ENCODE data around the gene CHCHD6. TPM values are rescaled to one million over a fixed set of nuclear protein-coding genes. Genes with fewer than 3 reads are reported as not detected.

The CHCHD6 gene
- polyA plus RNA-seq, 1 donor = 10.8 TPM

GRCh38 chr3:126857928-126858327 is 153.9 kb downstream of the CHCHD6 start:
- Histone ChIP-seq H3K27me3 (ENCODE audit: control insufficient read depth, insufficient read depth, low read length) (no peaks in the 10 kb centered on the region), H3K36me3 (ENCODE audit: control insufficient read depth, insufficient read depth, low read length) (no peaks in the 10 kb centered on the region), H3K9me3 (ENCODE audit: control insufficient read depth, low read depth, low read length) (no peaks in the 10 kb centered on the region), H3K27ac (ENCODE audit: low read length) (no peak overlapping the region), H3K4me1 (ENCODE audit: control insufficient read depth, insufficient read depth, low read length) (no peaks in the 10 kb centered on the region), H3K4me3 (ENCODE audit: low read length) (no peak overlapping the region)
- DNase-seq = no peak
- no CpG with 5 or more reads among the region's 6 CpGs for WGBS (ENCODE audit: insufficient coverage, low lambda C conversion rate)

GRCh38 chr3:126858401-126858800 is 154.4 kb downstream of the CHCHD6 start:
- no peaks in the 10 kb centered on the region for H3K27me3 ChIP-seq (ENCODE audit: control insufficient read depth, insufficient read depth, low read length)
- WGBS (ENCODE audit: insufficient coverage, low lambda C conversion rate) = no CpG with 5 or more reads among the region's 11 CpGs
- no peaks in the 10 kb centered on the region for H3K36me3 ChIP-seq (ENCODE audit: control insufficient read depth, insufficient read depth, low read length)
- H3K27ac ChIP-seq (ENCODE audit: low read length) = no peak overlapping the region
- H3K4me3 ChIP-seq (ENCODE audit: low read length) = no peak overlapping the region
- no peaks in the 10 kb centered on the region for H3K9me3 ChIP-seq (ENCODE audit: control insufficient read depth, low read depth, low read length)
- H3K4me1 ChIP-seq (ENCODE audit: control insufficient read depth, insufficient read depth, low read length) = no peaks in the 10 kb centered on the region
- DNase-seq = no peak

- H3K27ac ChIP-seq (ENCODE audit: low read length) = no peak overlapping the region
- no peaks in the 10 kb centered on the region for H3K27me3 ChIP-seq (ENCODE audit: control insufficient read depth, insufficient read depth, low read length)
- no peak overlapping the region for H3K4me3 ChIP-seq (ENCODE audit: low read length)
- H3K4me1 ChIP-seq (ENCODE audit: control insufficient read depth, insufficient read depth, low read length) = no peaks in the 10 kb centered on the region
- DNase-seq = no peak
- no peaks in the 10 kb centered on the region for H3K9me3 ChIP-seq (ENCODE audit: control insufficient read depth, low read depth, low read length)
- H3K36me3 ChIP-seq (ENCODE audit: control insufficient read depth, insufficient read depth, low read length) = no peaks in the 10 kb centered on the region
- no CpG with 5 or more reads among the region's 10 CpGs for WGBS (ENCODE audit: insufficient coverage, low lambda C conversion rate)
Measured at GRCh38 chr3:126858887-126859286, 154.8 kb downstream of the CHCHD6 start.

- DNase-seq = no peak
- H3K27me3 ChIP-seq (ENCODE audit: control insufficient read depth, insufficient read depth, low read length) = no peaks in the 10 kb centered on the region
- H3K27ac ChIP-seq (ENCODE audit: low read length) = no peak overlapping the region
- no peaks in the 10 kb centered on the region for H3K4me1 ChIP-seq (ENCODE audit: control insufficient read depth, insufficient read depth, low read length)
- WGBS (ENCODE audit: insufficient coverage, low lambda C conversion rate) = 100% methylated on average over 1 of the region's 16 CpGs
- no peaks in the 10 kb centered on the region for H3K36me3 ChIP-seq (ENCODE audit: control insufficient read depth, insufficient read depth, low read length)
- no peak overlapping the region for H3K4me3 ChIP-seq (ENCODE audit: low read length)
- peaks cover 3% of the 10 kb centered on the region for H3K9me3 ChIP-seq (ENCODE audit: control insufficient read depth, low read depth, low read length)
Measured at GRCh38 chr3:126859415-126860246, 155.6 kb downstream of the CHCHD6 start.

- no CpG with 5 or more reads among the region's 1 CpG for WGBS (ENCODE audit: insufficient coverage, low lambda C conversion rate)
- Histone ChIP-seq H3K27ac (ENCODE audit: low read length) (no peak overlapping the region), H3K27me3 (ENCODE audit: control insufficient read depth, insufficient read depth, low read length) (no peaks in the 10 kb centered on the region), H3K36me3 (ENCODE audit: control insufficient read depth, insufficient read depth, low read length) (no peaks in the 10 kb centered on the region), H3K4me3 (ENCODE audit: low read length) (no peak overlapping the region), H3K9me3 (ENCODE audit: control insufficient read depth, low read depth, low read length) (peaks cover 3% of the 10 kb centered on the region), H3K4me1 (ENCODE audit: control insufficient read depth, insufficient read depth, low read length) (no peaks in the 10 kb centered on the region)
- DNase-seq = no peak
Measured at GRCh38 chr3:126865736-126866135, 161.7 kb downstream of the CHCHD6 start.

GRCh38 chr3:126866175-126866759 is 162.2 kb downstream of the CHCHD6 start:
- no peak for DNase-seq
- Histone ChIP-seq H3K27ac (ENCODE audit: low read length) (no peak overlapping the region), H3K4me1 (ENCODE audit: control insufficient read depth, insufficient read depth, low read length) (no peaks in the 10 kb centered on the region), H3K9me3 (ENCODE audit: control insufficient read depth, low read depth, low read length) (peaks cover 3% of the 10 kb centered on the region), H3K4me3 (ENCODE audit: low read length) (no peak overlapping the region), H3K27me3 (ENCODE audit: control insufficient read depth, insufficient read depth, low read length) (no peaks in the 10 kb centered on the region), H3K36me3 (ENCODE audit: control insufficient read depth, insufficient read depth, low read length) (no peaks in the 10 kb centered on the region)
- 58% methylated on average over 2 of the region's 3 CpGs for WGBS (ENCODE audit: insufficient coverage, low lambda C conversion rate)

GRCh38 chr3:126867190-126867862 is 163.3 kb downstream of the CHCHD6 start:
- no peaks in the 10 kb centered on the region for H3K27me3 ChIP-seq (ENCODE audit: control insufficient read depth, insufficient read depth, low read length)
- H3K4me3 ChIP-seq (ENCODE audit: low read length) = no peak overlapping the region
- no peak overlapping the region for H3K27ac ChIP-seq (ENCODE audit: low read length)
- no peak for DNase-seq
- WGBS (ENCODE audit: insufficient coverage, low lambda C conversion rate) = 0% methylated on average over 1 of the region's 4 CpGs
- H3K36me3 ChIP-seq (ENCODE audit: control insufficient read depth, insufficient read depth, low read length) = no peaks in the 10 kb centered on the region
- no peaks in the 10 kb centered on the region for H3K4me1 ChIP-seq (ENCODE audit: control insufficient read depth, insufficient read depth, low read length)
- peaks cover 3% of the 10 kb centered on the region for H3K9me3 ChIP-seq (ENCODE audit: control insufficient read depth, low read depth, low read length)

- Histone ChIP-seq H3K27me3 (ENCODE audit: control insufficient read depth, insufficient read depth, low read length) (no peaks in the 10 kb centered on the region), H3K36me3 (ENCODE audit: control insufficient read depth, insufficient read depth, low read length) (no peaks in the 10 kb centered on the region), H3K9me3 (ENCODE audit: control insufficient read depth, low read depth, low read length) (peaks cover 3% of the 10 kb centered on the region), H3K4me1 (ENCODE audit: control insufficient read depth, insufficient read depth, low read length) (no peaks in the 10 kb centered on the region), H3K27ac (ENCODE audit: low read length) (no peak overlapping the region), H3K4me3 (ENCODE audit: low read length) (no peak overlapping the region)
- no CpG with 5 or more reads among the region's 1 CpG for WGBS (ENCODE audit: insufficient coverage, low lambda C conversion rate)
- no peak for DNase-seq
Measured at GRCh38 chr3:126867863-126868200, 163.8 kb downstream of the CHCHD6 start.

GRCh38 chr3:126870608-126871210 is 166.7 kb downstream of the CHCHD6 start:
- Histone ChIP-seq H3K27me3 (ENCODE audit: control insufficient read depth, insufficient read depth, low read length) (no peaks in the 10 kb centered on the region), H3K4me1 (ENCODE audit: control insufficient read depth, insufficient read depth, low read length) (no peaks in the 10 kb centered on the region), H3K27ac (ENCODE audit: low read length) (no peak overlapping the region), H3K9me3 (ENCODE audit: control insufficient read depth, low read depth, low read length) (no peaks in the 10 kb centered on the region), H3K4me3 (ENCODE audit: low read length) (no peak overlapping the region), H3K36me3 (ENCODE audit: control insufficient read depth, insufficient read depth, low read length) (no peaks in the 10 kb centered on the region)
- no peak for DNase-seq
- no CpG with 5 or more reads among the region's 9 CpGs for WGBS (ENCODE audit: insufficient coverage, low lambda C conversion rate)

GRCh38 chr3:126872701-126873342 is 168.8 kb downstream of the CHCHD6 start:
- Histone ChIP-seq H3K27me3 (ENCODE audit: control insufficient read depth, insufficient read depth, low read length) (no peaks in the 10 kb centered on the region), H3K4me3 (ENCODE audit: low read length) (no peak overlapping the region), H3K36me3 (ENCODE audit: control insufficient read depth, insufficient read depth, low read length) (no peaks in the 10 kb centered on the region), H3K4me1 (ENCODE audit: control insufficient read depth, insufficient read depth, low read length) (no peaks in the 10 kb centered on the region), H3K27ac (ENCODE audit: low read length) (no peak overlapping the region), H3K9me3 (ENCODE audit: control insufficient read depth, low read depth, low read length) (no peaks in the 10 kb centered on the region)
- 67% methylated on average over 1 of the region's 10 CpGs for WGBS (ENCODE audit: insufficient coverage, low lambda C conversion rate)
- no peak for DNase-seq
